ENCODE results near the gene SCRG1.
A peak's percentile ranks its signal among the peaks of the same experiment; 100 is the strongest.

SCRG1 gene

DNA sequence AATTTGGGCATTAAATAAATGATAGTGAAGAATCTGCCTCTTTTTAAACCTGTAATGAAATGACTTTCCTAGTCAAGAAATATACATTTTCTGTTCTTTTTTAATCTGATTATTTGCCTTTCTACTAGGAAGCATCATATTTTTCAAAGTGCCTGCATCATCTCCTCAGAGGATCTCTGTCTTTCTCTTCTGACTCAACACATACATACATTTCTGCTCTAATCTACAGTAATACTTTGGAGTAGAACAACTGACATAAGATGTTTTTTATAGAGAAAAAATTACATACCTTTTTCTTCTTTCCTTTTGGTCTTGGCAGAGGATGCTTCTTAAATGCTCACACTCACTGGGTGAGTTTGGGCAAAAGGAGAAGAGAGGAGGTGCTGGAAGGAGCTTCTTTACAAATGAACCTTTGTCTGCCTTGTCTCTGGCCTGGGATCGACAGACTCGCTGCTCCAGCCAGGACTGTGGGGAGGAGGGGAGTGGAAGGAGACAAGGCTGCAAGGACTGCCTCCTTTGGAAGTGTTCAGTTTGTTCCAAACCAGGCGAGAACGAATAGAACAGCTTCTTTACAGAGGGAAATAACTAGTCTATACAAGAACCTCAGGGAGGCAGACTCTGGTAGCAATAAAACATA lies at the start of gene SCRG1:
TSS of gene SCRG1 (minus strand) at position 338 of the 637 bp plus-strand sequence. CDS start 7,702 bp downstream, outside the sequence.
- no peak for DNase-seq

DNA sequence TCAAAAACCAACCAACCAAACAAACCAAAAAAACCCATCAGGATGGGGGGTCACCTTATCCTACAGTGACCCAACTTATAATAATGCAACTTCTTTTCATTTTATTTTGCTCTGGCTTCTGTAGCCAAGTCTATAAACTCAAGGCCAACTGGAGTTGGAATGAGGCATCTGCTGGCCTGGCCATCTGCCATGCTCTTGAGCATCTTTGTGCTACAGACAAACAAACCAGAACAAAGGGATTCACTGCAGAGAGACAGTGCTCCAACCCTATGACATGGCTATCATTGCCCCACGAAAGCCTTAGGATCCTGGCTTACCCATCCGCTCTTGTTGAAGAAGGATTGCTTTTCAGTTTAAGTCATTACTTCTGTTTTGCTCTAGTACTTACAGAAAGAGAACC lies 49.2 kb upstream of the SCRG1 start:
- DNase-seq: no peak

DNA sequence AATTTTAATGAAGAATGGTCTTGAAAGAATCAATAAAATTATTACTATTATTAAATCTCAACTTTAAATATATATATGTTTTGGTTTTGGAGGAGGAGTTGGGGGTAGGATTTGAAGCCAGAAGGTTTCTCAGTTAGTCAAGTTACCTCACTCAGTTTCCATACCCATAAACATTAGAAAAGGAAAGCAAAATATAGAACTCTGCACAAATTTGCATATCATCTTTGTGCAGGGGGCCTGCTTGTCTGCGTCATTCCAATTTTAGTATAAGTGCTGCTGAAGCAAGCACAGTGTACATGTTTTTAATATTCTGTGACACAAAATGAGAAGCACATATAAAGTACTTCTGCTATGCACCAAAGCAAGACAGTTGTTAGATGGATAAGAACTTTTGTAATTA lies 47.5 kb upstream of the SCRG1 start:
- no peak for DNase-seq

DNA sequence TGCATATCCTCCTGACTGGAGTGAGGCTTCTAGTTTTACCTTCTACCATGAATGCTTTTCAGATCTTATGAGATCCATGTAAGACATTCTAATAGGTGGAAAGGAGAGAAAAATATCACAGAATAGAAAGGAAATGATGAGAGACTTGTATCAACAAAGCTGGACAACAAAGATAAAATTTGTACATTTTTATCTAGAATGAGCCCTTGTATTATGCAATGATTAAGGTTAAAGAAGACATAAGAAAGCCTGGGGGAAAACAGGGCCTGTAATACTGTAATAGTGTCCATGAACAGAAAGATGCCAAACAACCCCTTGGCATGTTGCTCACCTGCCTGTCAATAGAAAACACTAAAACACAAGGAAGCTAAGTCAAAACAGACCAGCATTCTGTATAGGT lies 44.2 kb upstream of the SCRG1 start:
- no peak for DNase-seq

DNA sequence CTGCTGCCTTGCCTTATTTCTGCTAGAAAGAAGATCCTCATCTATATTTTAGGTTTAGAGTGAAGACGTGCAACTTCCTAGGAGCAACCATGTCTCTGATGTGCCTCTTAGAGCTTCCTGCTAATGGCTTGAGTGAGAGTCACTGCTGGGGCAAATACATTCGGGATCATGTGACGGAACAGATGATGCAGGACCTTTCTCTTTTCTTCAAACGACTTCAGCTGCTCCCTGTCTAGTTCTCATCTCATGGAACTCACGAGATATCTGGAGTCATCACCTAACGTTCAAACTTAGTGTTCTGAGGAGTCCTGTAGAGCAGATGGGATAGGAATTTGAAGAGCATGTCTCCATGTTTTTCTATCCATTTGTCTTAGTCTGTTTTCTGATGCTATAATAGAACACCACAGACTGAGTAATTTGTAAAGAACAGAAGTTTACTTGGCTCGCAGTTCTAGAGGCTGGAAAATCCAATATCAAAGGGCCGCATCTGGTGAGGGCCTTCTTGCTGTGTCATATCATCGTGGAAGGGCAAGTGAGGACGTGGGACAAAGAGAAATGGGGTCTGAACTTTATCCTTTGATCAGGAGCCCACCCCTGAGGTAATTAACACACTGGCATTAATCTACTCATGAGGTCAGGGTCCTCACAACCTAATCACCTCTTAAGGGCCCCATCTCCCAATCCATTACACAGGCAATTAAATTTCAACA lies 43.5 kb upstream of the SCRG1 start:
- DNase-seq: no peak

DNA sequence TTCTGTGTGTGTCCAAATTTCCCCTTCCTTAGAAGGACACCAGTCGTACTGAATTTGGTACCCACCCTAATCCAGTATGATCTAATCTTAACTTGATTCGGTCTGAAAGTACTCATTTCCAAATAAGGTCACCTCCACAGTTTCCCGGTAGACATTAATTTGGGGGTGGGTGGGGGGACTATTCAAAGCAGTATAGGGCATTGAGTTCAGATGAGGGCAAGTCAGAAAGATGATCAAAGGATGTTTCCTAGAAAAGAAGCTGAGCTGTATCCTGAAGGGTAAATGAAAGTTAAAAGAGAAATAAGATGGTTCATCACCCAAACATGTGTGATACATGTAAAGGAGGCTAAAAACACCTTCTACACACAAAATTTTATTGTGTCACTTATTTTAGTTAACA lies 42.0 kb upstream of the SCRG1 start:
- DNase-seq: no peak

DNA sequence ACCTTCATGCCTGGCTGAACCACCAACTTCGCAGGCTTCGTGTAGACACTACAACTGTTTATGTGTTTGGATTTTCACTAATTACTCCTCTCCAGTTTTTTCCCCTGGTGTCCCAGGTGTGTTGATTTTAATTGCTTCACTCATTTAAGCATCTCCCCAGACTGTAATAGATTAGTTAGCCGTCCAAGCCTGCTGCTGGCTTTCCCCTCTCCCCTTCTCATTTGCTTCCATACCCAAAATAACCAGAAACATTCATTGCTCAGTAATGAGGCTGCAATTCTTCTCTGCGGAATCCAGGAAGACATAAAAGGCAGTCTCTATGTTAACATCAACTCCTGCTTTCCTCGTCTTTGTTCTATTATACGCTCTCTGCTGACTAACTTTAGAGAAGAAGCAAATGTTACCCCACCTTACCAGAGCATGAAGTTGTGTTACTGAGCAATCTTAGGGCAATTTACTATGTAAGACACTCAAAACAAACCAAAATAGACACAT lies 37.9 kb upstream of the SCRG1 start:
- no peak for DNase-seq

DNA sequence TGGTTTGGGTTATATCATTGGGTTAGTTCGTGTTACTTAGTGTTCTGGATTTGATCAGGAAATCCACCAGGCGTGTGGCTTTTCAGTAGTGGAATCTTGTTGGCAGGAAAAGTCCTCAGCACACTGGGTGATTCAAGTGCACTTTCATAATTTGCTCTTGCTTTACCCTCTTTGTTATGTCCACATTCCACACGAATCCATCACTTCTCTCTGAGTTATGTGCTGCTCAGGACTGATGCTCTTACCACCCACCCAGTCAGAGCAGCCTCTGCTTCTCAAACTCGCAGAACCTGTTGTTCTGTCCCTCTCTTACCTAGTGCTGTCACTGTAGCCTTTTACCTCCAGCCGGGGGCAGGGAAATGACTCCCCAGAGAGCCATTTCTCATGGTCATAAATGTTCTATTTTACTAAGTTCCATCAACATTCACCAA lies 37.2 kb upstream of the SCRG1 start:
- DNase-seq: no peak

DNA sequence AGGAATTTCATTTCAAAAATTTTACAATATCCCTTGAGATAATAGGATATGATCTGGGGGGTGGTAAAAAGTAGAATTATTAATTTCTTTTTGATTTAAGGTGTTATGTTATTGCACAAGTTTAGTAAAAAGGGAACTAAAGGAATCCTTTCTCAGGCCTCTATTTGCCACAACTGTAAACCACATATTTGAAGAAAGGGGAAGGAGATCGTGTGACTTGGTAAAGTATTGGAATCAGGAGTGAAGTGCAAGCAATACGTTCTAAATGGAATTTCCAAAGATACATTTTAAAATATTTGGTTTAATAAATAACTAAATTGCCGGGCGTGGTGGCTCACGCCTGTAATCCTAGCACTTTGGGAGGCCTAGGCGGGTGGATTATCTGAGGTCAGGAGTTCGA lies 35.3 kb upstream of the SCRG1 start:
- no peak for DNase-seq

DNA sequence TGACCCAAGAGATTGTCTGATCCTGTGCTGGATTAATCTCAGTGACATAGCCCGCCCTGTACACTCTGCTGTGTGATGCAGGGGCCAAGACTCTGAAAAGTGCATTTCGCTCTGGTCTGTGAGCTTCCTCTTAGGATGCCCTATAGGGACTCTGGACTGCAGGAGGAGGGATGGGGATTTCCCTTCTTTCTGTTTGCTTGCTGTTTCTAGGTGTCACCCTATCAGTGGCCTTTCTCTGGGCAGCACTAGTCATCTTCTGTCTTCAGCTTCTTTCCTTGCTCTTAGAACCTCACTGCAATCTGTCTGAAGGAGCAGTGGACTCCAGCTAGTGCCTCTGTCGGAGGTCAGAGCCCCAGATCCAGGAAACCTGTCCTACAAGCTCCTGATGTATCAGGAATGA lies 34.5 kb upstream of the SCRG1 start:
- no peak for DNase-seq

DNA sequence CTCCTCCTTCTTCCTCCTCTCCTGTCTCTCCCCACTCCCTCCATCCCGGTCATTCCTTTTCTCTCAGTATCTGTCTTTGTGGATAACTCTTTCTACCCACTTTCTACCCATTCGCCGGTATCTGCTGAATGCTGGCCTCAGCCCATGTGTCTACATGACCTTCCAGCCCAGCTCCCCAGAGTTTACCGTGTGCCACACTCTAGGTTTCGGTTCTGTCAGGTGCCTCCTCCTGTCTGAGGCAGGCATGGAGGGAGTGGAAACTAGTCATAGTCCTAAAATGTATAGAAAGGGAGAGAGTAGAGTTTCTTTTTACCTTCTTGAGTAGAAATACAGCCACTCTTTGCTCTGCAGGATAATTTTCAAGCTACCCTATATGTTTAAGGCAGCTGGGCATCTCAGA lies 33.5 kb upstream of the SCRG1 start:
- DNase-seq: no peak

DNA sequence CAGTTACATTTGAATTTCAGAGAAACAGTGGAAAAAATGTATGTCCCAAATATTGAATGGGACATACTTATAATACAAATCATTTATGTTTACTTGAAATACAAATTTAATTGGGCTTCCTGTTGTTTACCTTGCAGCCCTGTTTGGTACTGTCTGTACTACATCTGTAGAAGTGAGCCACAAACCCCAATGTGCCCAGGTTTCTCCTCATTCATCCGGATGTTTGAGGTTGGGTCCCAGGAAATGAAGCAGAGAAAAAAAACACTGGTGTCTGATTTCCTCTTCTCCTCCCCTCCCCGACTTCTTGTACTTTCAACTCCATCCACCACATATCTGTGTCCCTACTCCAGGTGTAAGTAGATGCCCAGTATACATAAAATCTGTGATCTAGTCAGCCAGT lies 27.1 kb upstream of the SCRG1 start:
- DNase-seq: peak; percentile 41

DNA sequence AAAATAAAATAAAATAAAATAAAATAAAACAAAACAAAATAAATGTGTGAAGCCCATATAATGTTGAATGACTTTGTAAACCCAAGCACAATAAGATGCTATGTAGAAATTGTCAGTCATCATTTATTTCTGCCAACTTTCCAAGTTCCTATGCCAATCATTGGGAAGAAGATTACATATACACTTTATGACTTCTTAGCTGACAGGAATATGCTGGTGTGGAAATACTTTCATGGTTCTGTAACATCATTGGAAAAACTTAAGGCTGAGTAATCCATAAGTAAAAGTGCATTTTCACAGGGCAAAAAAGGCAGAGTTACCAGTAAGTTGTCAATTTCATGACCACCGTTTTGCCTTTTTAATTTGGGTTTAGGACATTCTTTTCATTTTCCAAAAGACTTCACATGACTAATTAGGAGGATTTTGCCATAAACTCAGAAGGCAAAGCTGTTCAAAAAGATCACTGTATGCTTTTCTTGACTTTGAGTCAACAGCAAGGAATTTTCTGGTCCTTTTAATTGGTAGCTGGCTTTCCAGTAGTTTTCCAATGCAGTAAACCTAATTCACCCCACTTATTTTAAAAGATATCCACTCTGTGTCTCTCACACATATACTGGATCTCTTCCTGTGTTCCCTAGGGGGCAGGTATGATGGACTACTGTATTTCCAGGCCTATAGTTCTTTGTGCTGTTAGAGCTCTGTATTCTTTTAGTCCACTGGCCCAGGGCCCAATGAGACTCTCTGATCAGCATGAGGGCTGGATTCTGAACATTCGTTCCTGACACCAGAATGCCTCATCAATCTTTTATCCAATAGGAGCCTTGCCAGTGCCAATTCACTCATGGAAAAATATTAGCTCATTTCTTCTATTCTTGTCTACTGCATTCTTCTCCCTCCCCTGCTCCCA lies 26.2 kb upstream of the SCRG1 start:
- no peak for DNase-seq

DNA sequence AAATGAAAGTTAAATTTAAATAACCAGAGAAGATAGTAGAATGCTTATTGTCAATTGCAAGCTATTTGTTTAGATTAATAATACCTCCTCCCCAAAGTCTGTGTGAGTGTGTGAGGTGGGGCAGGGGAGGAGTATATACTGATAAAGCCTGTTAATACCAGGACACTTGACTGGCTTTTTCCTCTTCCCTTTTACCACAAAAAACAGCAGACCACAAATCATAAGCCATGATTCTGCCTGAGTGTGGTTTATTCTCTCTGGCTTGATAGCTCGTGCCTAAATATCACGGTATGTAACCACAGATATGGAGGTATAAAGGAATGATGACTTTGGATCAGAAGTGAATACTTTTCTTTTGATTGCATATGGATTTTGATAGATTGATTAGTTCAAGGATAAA lies 21.9 kb upstream of the SCRG1 start:
- DNase-seq: no peak

DNA sequence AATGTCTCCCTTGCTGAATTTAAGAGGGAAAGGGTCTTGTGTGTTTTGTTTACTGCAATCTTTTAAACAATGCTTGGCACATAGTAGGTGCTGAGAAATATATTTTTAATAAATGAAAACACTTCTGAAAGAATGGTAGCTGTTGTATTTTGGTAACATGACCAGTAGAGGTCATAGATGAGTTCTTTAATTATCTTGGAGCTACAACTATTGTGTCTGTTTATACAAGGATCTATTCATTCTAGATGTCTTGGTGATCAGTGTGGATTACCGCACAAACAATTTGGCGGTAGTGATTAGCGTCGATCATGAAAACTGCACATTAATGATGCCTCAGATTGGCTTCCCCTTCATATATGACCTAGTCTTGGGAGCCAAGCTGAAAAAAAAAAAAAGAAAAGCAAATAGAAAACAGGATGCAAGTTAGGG lies 21.4 kb upstream of the SCRG1 start:
- DNase-seq: peak; percentile 34

DNA sequence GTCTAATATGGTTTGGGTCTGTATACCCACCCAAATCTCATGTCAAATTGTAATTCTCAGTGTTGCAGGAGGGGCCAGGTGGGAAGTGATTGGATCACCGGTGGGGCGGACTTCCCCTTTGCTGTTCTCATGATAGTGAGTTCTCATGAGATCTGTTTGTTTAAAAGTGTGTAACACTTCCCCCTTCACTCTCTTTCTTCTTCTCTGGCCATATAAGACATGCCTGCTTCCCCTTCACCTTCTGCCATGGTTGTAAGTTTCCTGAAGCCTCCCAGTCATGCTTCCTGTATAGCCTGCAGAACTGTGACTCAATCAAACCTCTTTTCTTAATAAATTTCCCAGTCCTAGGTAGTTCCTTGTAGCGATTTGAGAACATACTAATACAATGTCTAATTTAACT lies 19.7 kb upstream of the SCRG1 start:
- no peak for DNase-seq

DNA sequence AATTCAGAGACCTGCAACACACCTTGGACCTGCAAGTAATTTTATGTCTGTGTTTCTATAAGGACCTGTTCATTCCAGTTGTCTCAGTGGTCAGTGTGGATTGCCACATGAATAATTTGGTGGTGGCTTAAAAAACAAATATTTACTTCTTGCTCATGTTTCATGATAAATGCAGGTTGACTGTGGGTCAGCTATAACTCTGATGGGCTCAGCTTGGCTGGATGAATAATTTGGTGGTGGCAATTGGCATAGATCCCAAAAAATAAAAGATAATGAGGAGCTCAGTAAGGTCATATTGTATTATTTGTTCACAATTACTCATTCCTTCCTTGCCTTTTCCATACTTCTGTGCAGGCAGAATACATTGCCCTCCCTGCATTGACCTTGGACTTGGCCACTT lies 18.9 kb upstream of the SCRG1 start:
- DNase-seq: no peak

DNA sequence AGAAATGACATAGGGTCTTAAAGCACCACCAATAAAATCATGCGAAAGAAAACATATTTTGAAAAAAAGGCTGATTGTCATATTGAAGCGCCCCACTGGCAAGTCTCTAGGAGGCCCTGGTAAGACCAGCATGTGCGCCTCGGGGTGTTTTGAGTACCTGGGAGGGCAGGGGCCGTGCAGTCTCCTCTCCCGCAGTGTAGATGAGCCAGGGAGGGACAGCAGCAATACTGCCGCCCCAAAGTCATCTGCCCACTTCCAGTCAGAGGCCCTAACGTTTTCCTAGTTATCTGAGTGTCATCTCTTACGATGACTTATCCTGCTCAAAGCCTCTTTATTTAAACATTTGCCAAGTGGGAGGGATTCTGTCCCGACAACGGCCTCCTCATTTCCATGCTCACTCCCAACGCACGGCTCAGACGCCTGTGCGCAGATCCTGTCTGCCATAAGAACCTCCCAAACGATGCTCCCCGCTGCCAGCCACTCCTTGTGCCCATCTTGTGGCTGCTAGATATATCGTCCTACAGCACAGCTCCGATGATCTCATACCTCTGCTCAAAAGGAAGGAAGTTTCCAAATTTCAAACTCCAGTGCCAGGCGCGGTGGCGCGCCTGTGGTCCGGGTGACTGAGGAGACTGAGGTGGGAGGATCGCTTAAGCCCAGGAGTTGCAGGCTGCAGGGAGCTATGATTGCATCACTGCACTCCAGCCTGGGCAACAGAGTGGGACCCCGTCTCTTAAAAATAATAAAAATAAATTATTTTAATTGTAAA lies 17.2 kb upstream of the SCRG1 start:
- DNase-seq: peak; percentile 21

DNA sequence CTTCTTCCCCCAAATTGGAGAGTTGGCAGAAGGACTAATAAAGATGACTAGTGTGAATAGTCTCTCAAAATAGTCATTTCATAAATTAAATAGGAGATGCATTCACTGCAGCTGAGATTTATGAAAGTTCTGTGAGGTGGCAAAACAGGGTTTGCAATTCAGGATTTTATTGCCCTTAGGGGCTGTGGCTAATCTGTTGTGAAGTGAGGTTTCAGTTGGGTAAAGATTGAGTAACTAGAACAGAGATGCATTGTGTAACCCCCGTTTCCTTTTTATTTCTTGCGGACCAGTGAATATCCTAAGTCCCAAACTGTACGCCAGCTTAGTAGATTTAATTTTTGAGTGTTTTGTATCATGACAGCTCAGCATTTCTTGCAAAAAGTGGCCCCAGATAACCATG lies 16.2 kb upstream of the SCRG1 start:
- DNase-seq: no peak

DNA sequence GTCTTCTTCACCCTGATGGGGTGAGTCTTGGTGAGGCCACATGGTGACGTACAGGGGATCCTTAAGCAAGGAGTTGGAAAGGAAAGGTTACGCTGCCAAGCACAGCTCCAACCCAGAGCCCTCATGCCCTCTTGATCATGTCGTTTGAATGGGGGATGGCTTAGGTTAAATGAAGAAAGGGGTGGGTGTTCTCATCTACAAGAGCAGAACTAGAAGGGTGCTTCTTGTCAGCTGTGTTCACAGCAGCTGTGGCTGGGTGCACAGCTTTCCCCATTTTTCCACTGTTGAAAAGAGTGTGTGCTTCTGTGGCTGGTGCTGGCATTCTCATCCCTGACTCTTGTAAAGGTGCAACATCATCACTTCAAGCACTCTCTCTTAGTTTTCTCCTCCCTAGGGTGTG lies 15.5 kb upstream of the SCRG1 start:
- DNase-seq: no peak

DNA sequence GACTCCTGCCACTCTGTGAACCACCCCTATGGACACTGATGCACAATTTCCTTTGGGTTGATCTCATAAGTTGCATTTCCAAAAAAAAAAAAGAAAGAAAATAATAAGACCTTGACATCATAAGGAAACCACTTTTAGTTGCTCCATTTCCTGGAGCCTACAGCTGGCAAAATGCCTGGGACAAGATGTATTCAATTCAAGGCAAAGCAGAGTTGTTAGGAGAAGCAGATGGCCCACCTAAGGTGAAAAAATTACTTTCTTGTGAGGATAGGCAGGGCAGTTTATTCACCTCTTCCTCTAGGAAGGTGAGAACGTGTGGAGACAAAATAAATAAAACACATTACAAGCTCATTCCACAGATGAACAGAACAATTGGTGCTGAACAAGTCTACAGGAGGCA lies 14.1 kb upstream of the SCRG1 start:
- DNase-seq: no peak

DNA sequence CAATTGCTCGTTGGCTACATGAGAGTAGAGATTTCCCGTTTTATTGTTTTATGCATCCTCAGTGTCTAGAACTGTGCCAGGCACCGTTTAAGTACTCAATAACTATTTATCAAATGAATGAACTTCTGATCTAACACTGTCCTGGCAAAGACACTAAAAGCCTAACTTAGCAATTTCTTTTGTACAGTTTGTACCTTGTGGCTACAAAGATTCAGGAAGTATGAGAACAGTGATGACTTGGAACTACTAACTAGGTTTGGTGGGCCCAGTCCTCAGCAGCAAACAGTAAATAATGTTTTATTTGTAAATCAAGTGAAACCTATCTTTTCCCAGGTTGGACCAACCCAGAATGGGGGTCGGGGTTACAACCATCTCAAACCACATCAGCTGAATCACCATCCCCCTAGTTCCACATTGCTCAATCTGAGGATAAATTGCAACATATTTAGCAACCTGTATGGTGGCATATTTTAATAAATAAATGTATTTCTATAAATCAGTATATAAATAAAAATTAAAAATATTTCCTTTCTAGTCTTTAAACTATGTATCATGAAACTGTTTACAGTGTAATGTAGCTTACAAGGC lies 12.3 kb upstream of the SCRG1 start:
- no peak for DNase-seq

All from CD4-positive, alpha-beta T cell treated with Interleukin-21 for 1 hour (primary cell).